ENCODE data around the gene SPA17. TPM values are rescaled to one million over a fixed set of nuclear protein-coding genes. Genes with fewer than 3 reads are reported as not detected.

The SPA17 gene
- total and polyA plus RNA-seq, 2 of the 4 experiments (the other 2 are of a cell fraction) = 9.9 to 10.6 TPM

- no peak overlapping the region for H3K27ac ChIP-seq (ENCODE audit: insufficient read depth, low read length)
- no peak overlapping the region for H3K4me3 ChIP-seq (ENCODE audit: insufficient read depth, low read depth, low read length)
- no peak overlapping the region for H2AK5ac ChIP-seq (ENCODE audit: low read depth, low read length)
- H4K8ac ChIP-seq (ENCODE audit: low read depth in 2 of 2, low read length in 2 of 2) = no peak overlapping the region
- POLR2A ChIA-PET (ENCODE audit: unreplicated experiment) = no interaction called here
- H2AK9ac ChIP-seq (replicated peaks; ENCODE audit: low read depth, low read length, poor library complexity) = no peak overlapping the region
- H3K27me3 ChIP-seq (ENCODE audit: control insufficient read depth, insufficient read depth, low read length) = no peaks in the 10 kb centered on the region
- no peaks in the 10 kb centered on the region for H3K9me1 ChIP-seq (ENCODE audit: insufficient read depth, low read length)
- no peak overlapping the region for H2BK120ac ChIP-seq (ENCODE audit: low read depth, low read length)
- no peaks in the 10 kb centered on the region for H3K4me1 ChIP-seq (ENCODE audit: control insufficient read depth, insufficient read depth, low read length)
- dilution Hi-C loops (cut with HindIII; ENCODE audit: low sequenced_read_pairs, unreplicated experiment) (no loop called here), in situ Hi-C loops (cut with MboI; ENCODE audit: low sequenced_read_pairs) (no loop called here), intact Hi-C loops (cut with micrococcal nuclease) (no loop called here)
- H3K4me2 ChIP-seq (ENCODE audit: low read depth, low read length) = no peak overlapping the region
- no peak overlapping the region for H3K4ac ChIP-seq (ENCODE audit: low read depth, low read length)
- WGBS, 2 experiments (ENCODE audit: extremely low coverage in 2 of 2, insufficient read length in 1 of 2) = no CpG with 5 or more reads among the region's 1 CpG
- H3K9me3 ChIP-seq (ENCODE audit: control insufficient read depth, insufficient read depth, low read length) = peaks cover 7% of the 10 kb centered on the region; the same call in 1 of the 2 replicates
- H3K18ac ChIP-seq (ENCODE audit: low read depth, low read length) = no peak overlapping the region
- no peak overlapping the region for H3K56ac ChIP-seq (ENCODE audit: extremely low read depth, insufficient read depth, low read length)
- no peaks in the 10 kb centered on the region for H3K79me1 ChIP-seq (ENCODE audit: low read depth in 1 of 2, low read length in 2 of 2)
- H3K23ac ChIP-seq (ENCODE audit: low read depth, low read length) = no peak overlapping the region
- no peak for TF ChIP-seq CHD1 (IDR thresholded peaks at IDR 0.05; ENCODE audit: low read depth, low read length)
- H4K5ac ChIP-seq (ENCODE audit: low read depth, low read length) = no peak overlapping the region
- no peak overlapping the region for H3K14ac ChIP-seq (replicated peaks; ENCODE audit: low read depth, low read length)
- H4K91ac ChIP-seq (ENCODE audit: insufficient read depth, low read depth, low read length) = no peak overlapping the region
- CTCF ChIA-PET = no interaction called here
- H3K9ac ChIP-seq (ENCODE audit: low read depth, low read length) = no peak overlapping the region
- no peak overlapping the region for H2BK20ac ChIP-seq (ENCODE audit: low read depth, low read length)
- no peak for ATAC-seq (ENCODE audit: low read depth)
- no peaks in the 10 kb centered on the region for H4K20me1 ChIP-seq (ENCODE audit: insufficient read depth, low read length)
- H3K36me3 ChIP-seq (ENCODE audit: control insufficient read depth, insufficient read depth, low read length) = no peaks in the 10 kb centered on the region
- no peak for DNase-seq
- BruUV-seq (replicated peaks) = no TSS peak
- no peak overlapping the region for H2AFZ ChIP-seq (replicated peaks; ENCODE audit: low read length, poor library complexity)
- no peak overlapping the region for H2BK5ac ChIP-seq (ENCODE audit: low read depth, low read length, poor library complexity, severe bottlenecking)
- no peak overlapping the region for H2BK15ac ChIP-seq (ENCODE audit: low read depth, low read length)
Observed at GRCh38 chr11:124682443-124682842, 8.7 kb downstream of the SPA17 start.
